CD4-positive, alpha-beta T cell treated with Interferon alpha-2 for 1 hour (primary cell): Measurements from ENCODE around the gene TMTC1.

ENCODE experiments used
- DNase-seq, 2 donors: peaks; one replicate each; pipeline ENCODE4 v3.0.0-alpha.2; 2020 to 2022

The TMTC1 gene

GRCh38 chr12:29518407-29518806 is 265.3 kb downstream of the TMTC1 start:
- DNase-seq, result no peak

GRCh38 chr12:29517264-29517663 is 266.5 kb downstream of the TMTC1 start:
- DNase-seq, result no peak

- DNase-seq, result no peak
Measured at GRCh38 chr12:29516431-29516875, 267.3 kb downstream of the TMTC1 start.

- DNase-seq, result no peak
Measured at GRCh38 chr12:29510591-29511185, 273.1 kb downstream of the TMTC1 start.

GRCh38 chr12:29509503-29509902 is 274.2 kb downstream of the TMTC1 start:
- no peak for DNase-seq

- no peak for DNase-seq
Measured at GRCh38 chr12:29508949-29509348, 274.8 kb downstream of the TMTC1 start.

GRCh38 chr12:29505122-29505521 is 278.6 kb downstream of the TMTC1 start:
- no peak for DNase-seq

- DNase-seq, result no peak
Measured at GRCh38 chr12:29503283-29503682, 280.5 kb downstream of the TMTC1 start.

GRCh38 chr12:29499235-29499634 is 284.5 kb downstream of the TMTC1 start:
- no peak for DNase-seq

- DNase-seq, result no peak
Measured at GRCh38 chr12:29497588-29497987, 286.2 kb downstream of the TMTC1 start, which contains the start of gene OVCH1. Gene OVCH1 (minus strand): TSS chr12:29497686. CDS start chr12:29497686, 0 bp downstream.

- no peak for DNase-seq
Measured at GRCh38 chr12:29492891-29493290, 290.9 kb downstream of the TMTC1 start.

- no peak for DNase-seq
Measured at GRCh38 chr12:29486972-29487371, 296.8 kb downstream of the TMTC1 start.

- no peak for DNase-seq
Measured at GRCh38 chr12:29463198-29463597, 320.5 kb downstream of the TMTC1 start.

- DNase-seq, result no peak
Measured at GRCh38 chr12:29460082-29460481, 323.7 kb downstream of the TMTC1 start.

GRCh38 chr12:29455087-29455486 is 328.7 kb downstream of the TMTC1 start:
- DNase-seq, result no peak

- DNase-seq, result no peak
Measured at GRCh38 chr12:29451888-29452287, 331.9 kb downstream of the TMTC1 start.
